Skin epidermis (tissue), 12 donors: ENCODE measurements around the gene BBX.
"Not testable (repeated sequence)": the region's sequence is repeated elsewhere in the genome, so short reads cannot be mapped to it uniquely, and the experiment has no call there.

Experiments
- H3K27ac ChIP-seq, 21 experiments: fragments of 200-600 bp; sonication (generic) in 11 of 21; one replicate each; pipeline ENCODE4 v1.5.0; 2020; ENCODE audit warnings: mild to moderate bottlenecking in 3 of 21, inconsistent platforms in 2 of 21, moderate library complexity in 2 of 21
- H3K4me3 ChIP-seq, 7 experiments: fragments of 200-600 bp; sonication (generic) in 2 of 7; one replicate each; pipeline ENCODE4 v1.5.0; 2020; ENCODE audit warnings: inconsistent platforms in 2 of 7, mild to moderate bottlenecking in 2 of 7, moderate library complexity in 1 of 7

The BBX gene

DNA sequence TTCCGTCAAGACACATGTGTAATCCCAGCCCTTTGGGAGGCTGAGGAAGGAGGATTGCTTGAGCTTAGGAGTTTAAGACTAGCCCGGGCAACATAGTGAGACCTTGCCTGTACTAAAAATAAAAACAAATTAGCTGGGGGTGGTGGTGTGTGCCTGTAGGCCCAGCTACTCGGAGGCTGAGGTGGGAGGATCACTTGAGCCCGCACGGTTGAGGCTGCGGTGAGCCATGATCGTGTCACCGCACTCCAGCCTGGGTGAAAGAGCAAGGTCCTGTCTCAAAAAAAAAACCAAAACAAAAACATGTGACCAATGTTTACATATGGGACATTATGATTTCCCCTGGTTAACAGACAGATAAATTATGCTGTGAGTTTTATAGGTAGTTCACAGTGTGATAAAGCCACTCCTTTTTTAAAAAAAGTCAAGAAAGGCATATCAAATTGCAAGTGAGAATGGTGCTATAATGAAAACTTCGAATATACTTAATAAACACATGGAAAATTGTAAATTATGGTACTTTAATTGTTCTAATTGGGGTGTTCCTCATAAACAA lies 9.2 kb downstream of the BBX start:
- Histone ChIP-seq H3K4me3 (no peak overlapping the region), H3K27ac (no peak overlapping the region)

GRCh38 chr3:107540857-107541256 lies 18.1 kb downstream of the BBX start:
- Histone ChIP-seq H3K27ac (no peak overlapping the region), H3K4me3 (no peak overlapping the region)

DNA sequence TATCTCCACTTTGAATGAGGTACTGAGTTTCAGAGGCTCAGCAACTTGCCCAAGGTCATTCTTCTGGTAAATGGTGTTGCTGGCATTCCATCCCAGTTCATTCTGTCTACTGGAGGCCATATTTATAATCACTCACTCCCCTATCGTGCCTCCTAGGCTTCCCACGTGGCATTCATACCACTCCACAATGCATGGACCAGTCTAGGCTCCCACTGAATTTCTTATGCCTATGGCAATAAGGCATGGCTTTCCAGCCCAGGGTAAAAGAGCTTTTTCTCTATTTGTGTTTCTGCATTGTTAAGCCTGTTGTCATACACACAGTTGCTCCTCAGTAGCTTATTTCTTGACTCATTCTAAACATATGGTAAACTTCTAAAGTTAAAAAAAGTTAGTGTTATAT lies 19.9 kb downstream of the BBX start:
- H3K27ac ChIP-seq = no peak overlapping the region
- no peak overlapping the region for H3K4me3 ChIP-seq

GRCh38 chr3:107543666-107544065 lies 20.9 kb downstream of the BBX start:
- Histone ChIP-seq H3K27ac (no peak overlapping the region), H3K4me3 (no peak overlapping the region)

GRCh38 chr3:107545680-107546120 lies 22.9 kb downstream of the BBX start:
- no peak overlapping the region for H3K4me3 ChIP-seq
- no peak overlapping the region for H3K27ac ChIP-seq

GRCh38 chr3:107548601-107549000 lies 25.8 kb downstream of the BBX start:
- H3K27ac ChIP-seq = no peak overlapping the region
- H3K4me3 ChIP-seq = no peak overlapping the region

DNA sequence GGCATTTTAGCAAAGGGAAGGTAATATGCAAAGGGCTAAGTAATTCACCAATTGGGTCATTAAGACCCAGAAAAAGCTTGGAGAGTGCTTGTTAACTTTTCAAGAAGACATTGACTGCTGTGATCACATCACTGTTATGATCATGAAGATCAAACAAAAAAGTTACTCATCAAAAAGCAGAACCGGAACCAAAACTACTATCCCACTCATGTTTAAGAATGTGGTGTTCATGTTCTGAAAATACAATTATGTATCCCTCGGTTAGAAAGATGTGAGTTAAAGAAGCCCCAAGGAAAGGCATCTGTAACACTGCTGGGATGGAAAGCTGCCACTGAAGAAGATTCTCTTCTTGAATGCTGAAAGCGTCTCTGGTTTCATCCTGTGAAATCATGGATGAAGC lies 32.6 kb downstream of the BBX start:
- no peak overlapping the region for H3K27ac ChIP-seq
- no peak overlapping the region for H3K4me3 ChIP-seq

DNA sequence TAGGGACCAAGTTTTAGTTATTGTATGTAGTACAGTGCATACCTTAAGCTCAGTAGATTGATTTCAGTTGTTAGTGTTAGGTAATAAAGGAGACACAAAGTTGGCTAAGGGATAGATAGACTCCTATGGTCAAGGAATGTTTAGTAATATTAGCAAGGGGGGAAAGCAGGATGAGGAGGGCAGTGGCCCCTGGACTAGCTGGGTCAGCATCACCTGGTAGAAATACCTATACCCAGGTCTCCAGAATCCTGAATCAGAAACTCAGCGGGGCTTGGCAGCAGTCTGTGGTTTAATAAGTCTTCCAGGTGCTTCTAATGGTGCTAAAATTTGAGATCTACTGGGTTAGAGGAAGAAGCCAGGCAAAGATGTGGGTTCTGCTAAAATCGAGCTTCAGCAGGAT lies 35.0 kb downstream of the BBX start:
- Histone ChIP-seq H3K4me3 (no peak overlapping the region), H3K27ac (no peak overlapping the region)

- no peak overlapping the region for H3K4me3 ChIP-seq
Measured at GRCh38 chr3:107560166-107560565, 37.4 kb downstream of the BBX start.

DNA sequence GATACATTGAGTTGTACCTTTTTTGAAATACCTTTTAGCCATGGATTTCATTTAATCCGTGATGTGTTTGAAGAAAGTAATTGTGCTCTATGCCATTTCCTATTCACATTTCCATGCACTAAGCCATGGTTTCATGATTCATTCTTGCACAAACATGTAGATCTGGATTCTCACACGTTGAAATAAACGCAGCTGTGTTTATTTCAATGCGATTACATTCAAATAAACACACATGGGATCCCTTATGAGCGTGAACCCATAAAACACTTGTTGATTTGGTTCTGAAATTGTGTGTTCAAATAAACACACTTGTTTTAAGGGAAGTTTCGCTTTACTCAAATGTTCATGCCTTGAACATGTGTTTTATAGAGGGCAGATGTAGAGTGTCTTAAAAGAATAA lies 39.2 kb downstream of the BBX start:
- Histone ChIP-seq H3K4me3 (no peak overlapping the region), H3K27ac (no peak overlapping the region)

More at GRCh38 chr3:107560166-107560565, 37.4 kb downstream of the BBX start:
- H3K27ac ChIP-seq = no peak overlapping the region

DNA sequence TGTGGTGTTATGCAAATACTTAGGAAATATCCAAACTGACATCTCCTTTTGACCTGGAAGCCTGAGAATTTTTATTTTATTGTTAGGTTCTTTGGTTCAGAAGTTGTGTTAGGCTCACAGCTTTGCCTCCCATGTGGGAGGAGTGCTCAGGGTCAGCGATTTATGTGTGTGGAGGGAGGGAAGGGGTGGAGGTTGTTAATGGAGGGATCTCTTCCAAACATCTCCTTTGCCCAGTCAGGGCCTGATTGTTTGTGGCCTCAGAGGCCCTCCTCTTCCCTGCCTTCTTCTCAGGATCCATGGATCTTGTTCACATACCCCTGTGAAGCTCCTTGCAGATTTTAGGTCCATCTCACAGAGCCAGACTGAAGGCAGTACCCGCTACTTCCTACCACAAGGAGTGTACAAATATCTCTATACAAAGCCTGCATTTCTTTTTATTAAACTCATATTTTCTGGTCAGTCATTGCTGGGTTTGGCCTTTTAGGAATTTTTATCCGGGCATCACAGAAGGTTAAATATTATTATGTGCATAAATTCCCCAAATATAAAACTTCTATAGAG lies 40.3 kb downstream of the BBX start:
- Histone ChIP-seq H3K27ac (no peak overlapping the region), H3K4me3 (no peak overlapping the region)

DNA sequence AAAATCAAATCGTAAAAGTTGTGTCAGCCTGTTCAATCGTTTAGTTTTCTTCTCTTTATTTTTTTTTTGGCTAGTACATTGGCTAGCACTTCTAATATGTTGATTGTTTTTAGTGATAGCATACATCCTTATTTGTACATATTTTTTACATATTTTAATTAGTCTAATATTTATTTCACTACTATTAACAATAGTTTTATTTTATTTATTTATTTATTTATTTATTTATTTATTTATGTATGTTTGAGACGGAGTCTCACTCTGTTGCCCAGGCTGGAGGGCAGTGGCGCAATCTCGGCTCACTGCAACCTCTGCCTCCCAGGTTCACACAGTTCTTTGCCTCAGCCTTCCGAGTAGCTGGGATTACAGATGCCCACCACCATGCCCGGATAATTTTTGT lies 42.5 kb downstream of the BBX start:
- H3K4me3 ChIP-seq, H3K27ac ChIP-seq: not testable (repeated sequence)

DNA sequence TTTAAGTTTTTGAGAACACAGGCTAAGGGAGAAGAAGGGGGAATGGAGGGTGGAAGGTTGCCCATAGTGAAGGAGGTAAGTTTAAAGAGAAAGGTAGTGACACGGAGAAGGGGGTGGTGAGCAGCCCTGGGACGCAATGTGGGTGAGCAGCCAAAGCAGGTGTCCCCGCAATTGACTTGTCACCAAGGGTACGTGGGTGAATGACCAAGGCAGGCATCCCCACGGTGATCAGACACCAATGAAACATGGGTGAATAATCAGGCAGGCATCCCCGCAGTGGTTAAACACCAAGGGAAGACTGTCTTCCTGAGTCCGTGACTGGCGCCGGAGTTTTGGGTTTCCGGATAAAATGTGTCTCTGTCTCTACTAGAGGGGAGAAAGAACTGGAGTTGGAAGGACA lies 48.3 kb downstream of the BBX start:
- not testable (repeated sequence) for H3K4me3 ChIP-seq

GRCh38 chr3:107571492-107571891 lies 48.7 kb downstream of the BBX start:
- H3K4me3 ChIP-seq, H3K27ac ChIP-seq: not testable (repeated sequence)

More for the DNA sequence above, 48.3 kb downstream of the BBX start:
- not testable (repeated sequence) for H3K27ac ChIP-seq

GRCh38 chr3:107574650-107575049 lies 51.9 kb downstream of the BBX start:
- H3K27ac ChIP-seq = no peak overlapping the region
- no peak overlapping the region for H3K4me3 ChIP-seq

DNA sequence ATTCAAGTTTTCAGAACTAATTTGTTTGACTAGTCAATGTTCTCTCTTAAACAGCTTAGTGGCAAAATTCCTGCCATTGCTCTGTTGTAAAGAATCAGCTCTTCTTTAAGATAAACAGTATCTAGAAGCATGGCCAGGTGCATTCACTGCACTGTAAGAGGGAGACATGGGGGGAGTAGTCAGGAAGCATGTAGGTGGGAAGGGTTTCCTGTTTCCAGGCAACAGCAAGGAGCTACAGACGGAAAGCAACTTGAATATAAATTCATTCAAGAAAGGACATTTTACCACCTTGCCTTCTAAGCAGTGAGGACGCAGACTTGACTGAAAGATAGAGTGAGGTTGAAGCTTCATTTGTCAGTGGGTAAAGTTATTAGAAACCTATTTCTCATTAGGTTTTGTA lies 55.3 kb downstream of the BBX start:
- Histone ChIP-seq H3K27ac (no peak overlapping the region), H3K4me3 (no peak overlapping the region)

GRCh38 chr3:107578523-107578922 lies 55.8 kb downstream of the BBX start:
- H3K27ac ChIP-seq = no peak overlapping the region
- no peak overlapping the region for H3K4me3 ChIP-seq

- no peak overlapping the region for H3K27ac ChIP-seq
- H3K4me3 ChIP-seq = no peak overlapping the region
Measured at GRCh38 chr3:107579371-107579770, 56.6 kb downstream of the BBX start.

DNA sequence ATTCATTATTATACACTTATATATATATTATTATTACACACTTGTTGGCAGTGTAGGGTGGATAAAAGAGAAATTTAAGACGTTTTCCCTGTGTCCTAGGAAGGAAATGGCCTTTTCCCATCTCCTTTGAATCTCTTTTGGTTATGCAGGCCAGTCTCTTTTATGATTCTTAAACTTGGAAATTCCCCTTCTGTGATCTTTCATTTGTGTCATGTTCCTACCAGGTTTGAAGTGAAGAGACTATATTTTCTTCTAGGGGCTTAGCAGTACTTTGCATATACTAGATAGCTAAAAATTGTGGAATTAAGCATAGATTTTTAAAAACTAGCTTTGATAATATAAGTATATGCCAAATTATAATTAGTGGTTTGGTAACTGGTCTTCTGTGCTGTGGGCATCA lies 58.5 kb downstream of the BBX start:
- Histone ChIP-seq H3K27ac (no peak overlapping the region), H3K4me3 (no peak overlapping the region)

- Histone ChIP-seq H3K27ac (no peak overlapping the region), H3K4me3 (no peak overlapping the region)
Measured at GRCh38 chr3:107588217-107588616, 65.5 kb downstream of the BBX start.

- Histone ChIP-seq H3K27ac (no peak overlapping the region), H3K4me3 (no peak overlapping the region)
Measured at GRCh38 chr3:107589454-107589853, 66.7 kb downstream of the BBX start.

GRCh38 chr3:107590786-107591185 lies 68.0 kb downstream of the BBX start:
- H3K27ac ChIP-seq = no peak overlapping the region
- no peak overlapping the region for H3K4me3 ChIP-seq
